Lung (tissue), 13 donors: ENCODE data around the gene KLHDC9. TPM values are rescaled to one million over a fixed set of nuclear protein-coding genes. Genes with fewer than 3 reads are reported as not detected.

Experiments
- ATAC-seq: fragments of 200-7000 bp; cut with Tn5 transposase; one replicate; pipeline ENCODE4 v1.9.1; 2020; ENCODE audit warnings: moderate number of reproducible peaks; ENCODE audit not compliant: insufficient read depth, low FRiP score
- DNase-seq, 3 donors: peaks; one replicate each; pipeline ENCODE4 v3.0.0-alpha.2; 2013 to 2017
- H3K27ac ChIP-seq, 2 donors: one replicate each; pipeline ENCODE4 v1.5.1; 2013; ENCODE audit warnings: mild to moderate bottlenecking in 2 of 2, moderate library complexity in 2 of 2, control low read depth in 1 of 2, inconsistent platforms in 1 of 2, low read depth in 1 of 2, low read length in 1 of 2
- H3K27me3 ChIP-seq, 3 donors: one replicate each; pipeline ENCODE4 v1.5.1; 2013; ENCODE audit warnings: low read length in 2 of 3; ENCODE audit not compliant: control insufficient read depth in 3 of 3, insufficient read depth in 3 of 3
- H3K36me3 ChIP-seq, 4 donors: one replicate each; pipeline ENCODE4 v1.5.1; 2013; ENCODE audit warnings: low read length in 4 of 4, mild to moderate bottlenecking in 1 of 4, moderate library complexity in 1 of 4; ENCODE audit not compliant: control insufficient read depth in 4 of 4, insufficient read depth in 4 of 4
- H3K4me1 ChIP-seq, 5 donors: one replicate each; pipeline ENCODE4 v1.5.1; 2013; ENCODE audit warnings: low read length in 5 of 5, mild to moderate bottlenecking in 2 of 5, moderate library complexity in 1 of 5; ENCODE audit not compliant: control insufficient read depth in 5 of 5, insufficient read depth in 5 of 5
- H3K4me3 ChIP-seq: one replicate; pipeline ENCODE4 v1.5.1; 2013; ENCODE audit warnings: mild to moderate bottlenecking, control low read depth, moderate library complexity
- H3K9ac ChIP-seq, 2 donors: one replicate each; pipeline ENCODE4 v1.5.1; 2013; ENCODE audit warnings: low read length in 2 of 2, control low read depth in 1 of 2; ENCODE audit not compliant: insufficient read depth in 1 of 2
- H3K9me3 ChIP-seq, 4 donors: one replicate each; pipeline ENCODE4 v1.5.1; 2013; ENCODE audit warnings: low read length in 3 of 4, mild to moderate bottlenecking in 1 of 4, moderate library complexity in 1 of 4; ENCODE audit not compliant: control insufficient read depth in 4 of 4, insufficient read depth in 3 of 4
- WGBS, 2 donors: extraction: QIAGEN DNeasy Blood & Tissue Kit; methylation state at CpG; one replicate each; pipeline ENCODE4 v1.1.7; 2013; 5-methylcytosine and 5-hydroxymethylcytosine counted together
- polyA plus RNA-seq, 2 donors: library from polyadenylated mRNA; stranded (reverse); fragments of 200-250 nt; gene quantifications; one replicate each; pipeline ENCODE4 v1.2.1, GENCODE V29; 2013
- small RNA-seq: library from RNA; depleted of rRNA; stranded (forward); fragments of <200 nt; gene quantifications from one replicate; pipeline ENCODE3, GENCODE V24; 2014; ENCODE audit warnings: low replicate concordance
- total RNA-seq, 2 donors: library from RNA; depleted of rRNA in 1 of 2; stranded (reverse); fragments of >200 nt in 1 of 2; gene quantifications; one replicate each; pipeline ENCODE4 v1.2.1, GENCODE V29; 2014 to 2021
- TF ChIP-seq, protein P1 (sequence below): IDR thresholded peaks from 2 replicates; pipeline ENCODE4 v1.5.1; 2012; ENCODE audit warnings: mild to moderate bottlenecking; ENCODE audit errors: control extremely low read depth, extremely low read depth
- donor health status: control.
- donor health status: control.
- donor health status: Bipolar disorder and iron deficiency.
- donor health status: healthy.
- donor health status: DM: yes; HTN: yes; CAD: no.

KLHDC9 gene
- total and polyA plus RNA-seq, 4 donors: 5.8 to 13.0 (median 7.8) TPM

DNA sequence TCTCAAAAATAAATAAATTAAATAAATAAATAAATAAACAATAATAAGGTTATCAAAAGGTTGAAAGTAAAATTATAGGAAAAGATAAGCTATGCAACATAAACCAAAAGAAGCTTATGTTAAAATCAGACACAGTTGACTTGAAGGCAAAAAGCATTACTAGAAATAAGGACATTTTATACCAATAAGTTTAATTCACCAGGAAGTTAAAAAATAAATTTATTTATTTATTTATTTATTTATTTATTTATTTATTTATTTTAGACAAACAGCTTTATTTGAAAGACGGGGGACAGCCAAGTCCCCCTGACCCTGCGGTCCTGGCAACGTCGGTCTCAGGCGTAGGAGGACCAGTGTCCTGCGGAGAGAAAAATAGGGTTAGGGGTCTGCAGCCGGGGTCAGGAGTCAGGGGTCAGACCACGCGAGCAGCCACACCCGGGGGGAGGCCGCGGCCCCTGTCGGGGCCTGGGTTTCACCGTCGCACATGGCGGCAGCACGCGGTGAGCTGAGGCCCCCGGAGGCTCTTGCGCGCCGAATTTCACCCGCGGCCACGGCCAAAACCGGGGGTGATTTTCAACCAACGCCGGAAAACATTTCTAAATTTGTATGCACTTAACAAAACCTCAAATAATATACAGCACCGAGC is 42.7 kb downstream of the KLHDC9 start:
- Histone ChIP-seq H3K36me3 (peaks cover 0 to 3% (median 0%) of the 10 kb centered on the region in 4 donors), H3K9me3 (no peaks in the 10 kb centered on the region), H3K4me3 (no peak overlapping the region), H3K27ac (no peak overlapping the region), H3K4me1 (no peaks in the 10 kb centered on the region), H3K9ac (no peak overlapping the region), H3K27me3 (no peaks in the 10 kb centered on the region)
- DNase-seq: no peak
- TF ChIP-seq, protein P1, sequence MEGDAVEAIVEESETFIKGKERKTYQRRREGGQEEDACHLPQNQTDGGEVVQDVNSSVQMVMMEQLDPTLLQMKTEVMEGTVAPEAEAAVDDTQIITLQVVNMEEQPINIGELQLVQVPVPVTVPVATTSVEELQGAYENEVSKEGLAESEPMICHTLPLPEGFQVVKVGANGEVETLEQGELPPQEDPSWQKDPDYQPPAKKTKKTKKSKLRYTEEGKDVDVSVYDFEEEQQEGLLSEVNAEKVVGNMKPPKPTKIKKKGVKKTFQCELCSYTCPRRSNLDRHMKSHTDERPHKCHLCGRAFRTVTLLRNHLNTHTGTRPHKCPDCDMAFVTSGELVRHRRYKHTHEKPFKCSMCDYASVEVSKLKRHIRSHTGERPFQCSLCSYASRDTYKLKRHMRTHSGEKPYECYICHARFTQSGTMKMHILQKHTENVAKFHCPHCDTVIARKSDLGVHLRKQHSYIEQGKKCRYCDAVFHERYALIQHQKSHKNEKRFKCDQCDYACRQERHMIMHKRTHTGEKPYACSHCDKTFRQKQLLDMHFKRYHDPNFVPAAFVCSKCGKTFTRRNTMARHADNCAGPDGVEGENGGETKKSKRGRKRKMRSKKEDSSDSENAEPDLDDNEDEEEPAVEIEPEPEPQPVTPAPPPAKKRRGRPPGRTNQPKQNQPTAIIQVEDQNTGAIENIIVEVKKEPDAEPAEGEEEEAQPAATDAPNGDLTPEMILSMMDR: no peak
- no peak for ATAC-seq
- WGBS, 2 donors: 96 to 97% methylated on average over 29 of the region's 29 CpGs

DNA sequence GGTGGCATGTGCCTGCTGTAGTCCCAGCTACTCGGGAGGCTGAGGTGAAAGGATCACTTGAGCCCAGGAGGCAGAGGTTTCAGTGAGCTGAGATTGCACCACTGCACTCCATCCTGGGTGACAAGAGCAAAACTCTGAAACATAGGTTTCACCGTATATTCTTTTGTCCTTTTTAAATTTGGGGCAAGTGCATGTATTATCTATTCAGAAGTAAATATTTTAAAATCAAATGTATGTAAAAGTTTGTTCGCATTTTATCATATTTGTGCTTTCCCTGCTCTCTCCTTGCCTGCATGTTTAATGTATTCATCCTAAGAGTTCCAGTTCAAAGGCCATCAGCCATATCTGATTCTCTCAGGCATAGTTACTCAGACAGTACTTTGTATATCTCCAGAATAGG is 47.7 kb downstream of the KLHDC9 start:
- ATAC-seq (no peak), DNase-seq (no peak)
- WGBS, 2 donors: 82 to 93% methylated on average over 3 of the region's 3 CpGs
- H3K9me3 ChIP-seq: no peaks in the 10 kb centered on the region
- no peak overlapping the region for H3K4me3 ChIP-seq
- no peak overlapping the region for H3K27ac ChIP-seq
- no peak overlapping the region for H3K9ac ChIP-seq
- H3K36me3 ChIP-seq: no peaks in the 10 kb centered on the region
- TF ChIP-seq, protein P1: no peak
- no peaks in the 10 kb centered on the region for H3K4me1 ChIP-seq
- H3K27me3 ChIP-seq: no peaks in the 10 kb centered on the region

Small RNA genes lying within 50 kb of the gene (small RNA-seq; reads per million reads assigned to genes)
- not detected for gene RF01225

Other genes starting within 250 kb of the KLHDC9 start
- gene CD244, start 235.5 kb upstream of the KLHDC9 start, total RNA-seq: 1 to 10 TPM; 1.5 to 3.2 TPM
- gene CD244, start 235.5 kb upstream of the KLHDC9 start, polyA plus RNA-seq: 1 to 10 TPM in 1 of 2 donors, under 1 TPM in 1; 0.57 to 3.1 TPM
- 1 to 10 TPM; 1.6 to 3.3 TPM for gene ITLN1, start 213.2 kb upstream of the KLHDC9 start, total RNA-seq
- gene ITLN1, start 213.2 kb upstream of the KLHDC9 start, polyA plus RNA-seq: 100 to 1,000 TPM in 1 of 2 donors, under 1 TPM in 1; 0.86 to 110 TPM
- gene ITLN2, start 143.6 kb upstream of the KLHDC9 start, total RNA-seq: 10 to 100 TPM in 1 of 2 donors, 1 to 10 TPM in 1; 1.6 to 13.8 TPM
- 10 to 100 TPM in 1 of 2 donors, 1 to 10 TPM in 1; 9.0 to 23.7 TPM for gene ITLN2, start 143.6 kb upstream of the KLHDC9 start, polyA plus RNA-seq
- gene F11R, start 77.2 kb upstream of the KLHDC9 start, total RNA-seq: 100 to 1,000 TPM; 174 to 201 TPM
- gene F11R, start 77.2 kb upstream of the KLHDC9 start, polyA plus RNA-seq: 100 to 1,000 TPM in 1 of 2 donors, 10 to 100 TPM in 1; 91.7 to 107 TPM
- gene TSTD1, start 59.4 kb upstream of the KLHDC9 start, total RNA-seq: 10 to 100 TPM; 43.2 to 67.9 TPM
- gene TSTD1, start 59.4 kb upstream of the KLHDC9 start, polyA plus RNA-seq: 100 to 1,000 TPM in 1 of 2 donors, 10 to 100 TPM in 1; 77.8 to 187 TPM
- gene USF1, start 52.4 kb upstream of the KLHDC9 start, total RNA-seq: 10 to 100 TPM; 67.5 to 70.0 TPM
- 10 to 100 TPM; 77.0 to 95.1 TPM for gene USF1, start 52.4 kb upstream of the KLHDC9 start, polyA plus RNA-seq
- gene ARHGAP30, start 28.5 kb upstream of the KLHDC9 start, total RNA-seq: 10 to 100 TPM; 10.5 to 49.5 TPM
- gene ARHGAP30, start 28.5 kb upstream of the KLHDC9 start, polyA plus RNA-seq: 10 to 100 TPM; 18.1 to 66.3 TPM
- 10 to 100 TPM; 11.7 to 12.5 TPM for gene NECTIN4, start 8.8 kb upstream of the KLHDC9 start, total RNA-seq
- 1 to 10 TPM; 6.2 to 8.1 TPM for gene NECTIN4, start 8.8 kb upstream of the KLHDC9 start, polyA plus RNA-seq
- 10 to 100 TPM; 21.5 to 46.7 TPM for gene PFDN2, start 19.7 kb downstream of the KLHDC9 start, total RNA-seq
- gene PFDN2, start 19.7 kb downstream of the KLHDC9 start, polyA plus RNA-seq: 100 to 1,000 TPM; 140 to 324 TPM
- gene NIT1, start 19.7 kb downstream of the KLHDC9 start, total RNA-seq: 10 to 100 TPM; 35.6 to 40.4 TPM
- 10 to 100 TPM; 26.9 to 40.3 TPM for gene NIT1, start 19.7 kb downstream of the KLHDC9 start, polyA plus RNA-seq
- 10 to 100 TPM; 25.0 to 38.8 TPM for gene DEDD, start 34.3 kb downstream of the KLHDC9 start, total RNA-seq
- gene DEDD, start 34.3 kb downstream of the KLHDC9 start, polyA plus RNA-seq: 10 to 100 TPM; 19.4 to 36.8 TPM
- gene UFC1, start 55.6 kb downstream of the KLHDC9 start, total RNA-seq: 100 to 1,000 TPM in 1 of 2 donors, 10 to 100 TPM in 1; 99.6 to 101 TPM
- 100 to 1,000 TPM; 122 to 149 TPM for gene UFC1, start 55.6 kb downstream of the KLHDC9 start, polyA plus RNA-seq
- gene USP21, start 61.1 kb downstream of the KLHDC9 start, total RNA-seq: 10 to 100 TPM; 22.6 to 28.6 TPM
- 10 to 100 TPM; 18.2 to 19.9 TPM for gene USP21, start 61.1 kb downstream of the KLHDC9 start, polyA plus RNA-seq
- 10 to 100 TPM; 33.1 to 34.1 TPM for gene PPOX, start 68.1 kb downstream of the KLHDC9 start, total RNA-seq
- 10 to 100 TPM; 14.8 to 33.0 TPM for gene PPOX, start 68.1 kb downstream of the KLHDC9 start, polyA plus RNA-seq
- gene B4GALT3, start 79.1 kb downstream of the KLHDC9 start, total RNA-seq: 10 to 100 TPM; 28.0 to 34.2 TPM
- 10 to 100 TPM; 25.7 to 34.6 TPM for gene B4GALT3, start 79.1 kb downstream of the KLHDC9 start, polyA plus RNA-seq
- 10 to 100 TPM in 1 of 2 donors, 1 to 10 TPM in 1; 2.3 to 18.8 TPM for gene ADAMTS4, start 100.7 kb downstream of the KLHDC9 start, total RNA-seq
- gene ADAMTS4, start 100.7 kb downstream of the KLHDC9 start, polyA plus RNA-seq: 10 to 100 TPM in 1 of 2 donors, 1 to 10 TPM in 1; 7.2 to 22.3 TPM
- gene NDUFS2, start 104.0 kb downstream of the KLHDC9 start, total RNA-seq: 100 to 1,000 TPM in 1 of 2 donors, 10 to 100 TPM in 1; 81.0 to 104 TPM
- 10 to 100 TPM; 40.2 to 95.2 TPM for gene NDUFS2, start 104.0 kb downstream of the KLHDC9 start, polyA plus RNA-seq
- gene FCER1G, start 116.9 kb downstream of the KLHDC9 start, total RNA-seq: 100 to 1,000 TPM in 1 of 2 donors, 10 to 100 TPM in 1; 41.6 to 169 TPM
- gene FCER1G, start 116.9 kb downstream of the KLHDC9 start, polyA plus RNA-seq: 1,000 to 10,000 TPM in 1 of 2 donors, 100 to 1,000 TPM in 1; 275 to 1,998 TPM
- gene APOA2, start 125.3 kb downstream of the KLHDC9 start, total RNA-seq: 1 to 10 TPM in 1 of 2 donors, not detected in 1; 2.3 TPM
- 1 to 10 TPM in 1 of 2 donors, not detected in 1; 1.4 TPM for gene APOA2, start 125.3 kb downstream of the KLHDC9 start, polyA plus RNA-seq
- 10 to 100 TPM in 1 of 2 donors, 1 to 10 TPM in 1; 4.9 to 13.0 TPM for gene TOMM40L, start 127.7 kb downstream of the KLHDC9 start, total RNA-seq
- 10 to 100 TPM in 1 of 2 donors, 1 to 10 TPM in 1; 6.8 to 11.1 TPM for gene TOMM40L, start 127.7 kb downstream of the KLHDC9 start, polyA plus RNA-seq
- not detected for gene NR1I3, start 139.8 kb downstream of the KLHDC9 start, total RNA-seq
- gene NR1I3, start 139.8 kb downstream of the KLHDC9 start, polyA plus RNA-seq: under 1 TPM in 1 of 2 donors, not detected in 1; 0.17 TPM
- gene PCP4L1, start 160.4 kb downstream of the KLHDC9 start, total RNA-seq: 1 to 10 TPM; 3.6 to 5.8 TPM
- 1 to 10 TPM; 6.9 to 9.3 TPM for gene PCP4L1, start 160.4 kb downstream of the KLHDC9 start, polyA plus RNA-seq
- 1 to 10 TPM; 3.6 to 5.1 TPM for gene MPZ, start 211.6 kb downstream of the KLHDC9 start, total RNA-seq
- 1 to 10 TPM; 2.0 to 3.7 TPM for gene MPZ, start 211.6 kb downstream of the KLHDC9 start, polyA plus RNA-seq
- 100 to 1,000 TPM in 1 of 2 donors, 10 to 100 TPM in 1; 87.1 to 173 TPM for gene SDHC, start 216.0 kb downstream of the KLHDC9 start, total RNA-seq
- gene SDHC, start 216.0 kb downstream of the KLHDC9 start, polyA plus RNA-seq: 100 to 1,000 TPM in 1 of 2 donors, 10 to 100 TPM in 1; 52.5 to 204 TPM